HG02642 (cell line): ENCODE data around the gene KRI1.
"Not testable (repeated sequence)": the region's sequence is repeated elsewhere in the genome, so short reads cannot be mapped to it uniquely, and the experiment has no call there.

ENCODE experiments used
- ATAC-seq: cut with Tn5 transposase; IDR thresholded peaks from one replicate; pipeline ENCODE4 v1.9.1; 2021; ENCODE audit warnings: mild to moderate bottlenecking; ENCODE audit not compliant: unreplicated experiment, poor library complexity

Gene KRI1

DNA sequence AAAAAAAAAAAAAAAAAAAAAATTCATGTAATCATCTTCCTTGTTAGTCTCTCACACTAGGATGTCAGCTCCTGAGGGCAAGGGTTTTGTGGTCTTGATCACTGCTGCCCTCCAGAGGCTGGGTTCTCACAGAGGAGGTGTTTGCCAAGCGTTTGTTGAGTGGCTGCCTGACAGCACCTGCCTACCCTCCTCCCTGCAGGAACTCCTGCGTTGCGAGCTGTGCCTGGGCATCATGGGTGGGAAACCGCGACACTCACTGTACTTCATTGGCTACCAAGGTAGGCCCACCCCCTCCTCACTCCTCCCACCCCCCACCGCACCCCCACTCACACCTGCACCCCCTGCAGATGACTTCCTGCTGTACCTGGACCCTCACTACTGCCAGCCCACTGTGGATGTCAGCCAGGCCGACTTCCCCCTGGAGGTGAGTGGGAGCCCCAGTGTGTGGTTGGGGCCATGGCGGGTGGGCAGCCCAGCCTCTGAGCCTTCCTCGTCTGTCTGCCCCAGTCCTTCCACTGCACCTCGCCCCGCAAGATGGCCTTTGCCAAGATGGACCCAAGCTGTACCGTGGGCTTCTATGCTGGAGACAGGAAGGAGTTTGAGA, 14.0 kb downstream of the KRI1 start:
- no peak for ATAC-seq

GRCh38 chr19:10551006-10551405, 14.8 kb downstream of the KRI1 start:
- not testable (repeated sequence) for ATAC-seq

GRCh38 chr19:10550336-10550735, 15.5 kb downstream of the KRI1 start:
- ATAC-seq, result no peak

DNA sequence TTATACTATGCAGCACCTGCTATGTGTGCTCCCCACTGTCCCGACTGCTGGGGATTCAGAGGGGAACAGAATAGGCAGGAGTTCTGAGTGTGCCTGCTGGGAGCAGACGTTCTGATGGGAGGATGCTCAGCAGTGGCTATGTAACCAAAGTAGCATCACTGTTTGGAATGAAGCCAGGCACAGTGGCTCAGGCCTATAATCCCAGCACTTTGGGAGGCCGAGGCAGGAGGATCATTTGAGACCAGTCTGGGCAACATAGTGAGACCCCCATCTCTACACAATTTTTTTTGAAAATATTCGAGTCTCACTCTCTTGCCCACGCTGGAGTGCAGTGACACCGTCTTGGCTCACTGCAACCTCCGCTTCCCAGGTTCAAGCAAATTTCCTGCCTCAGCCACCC, 16.1 kb downstream of the KRI1 start:
- ATAC-seq, result no peak

GRCh38 chr19:10548746-10549276, 17.0 kb downstream of the KRI1 start:
- no peak for ATAC-seq

DNA sequence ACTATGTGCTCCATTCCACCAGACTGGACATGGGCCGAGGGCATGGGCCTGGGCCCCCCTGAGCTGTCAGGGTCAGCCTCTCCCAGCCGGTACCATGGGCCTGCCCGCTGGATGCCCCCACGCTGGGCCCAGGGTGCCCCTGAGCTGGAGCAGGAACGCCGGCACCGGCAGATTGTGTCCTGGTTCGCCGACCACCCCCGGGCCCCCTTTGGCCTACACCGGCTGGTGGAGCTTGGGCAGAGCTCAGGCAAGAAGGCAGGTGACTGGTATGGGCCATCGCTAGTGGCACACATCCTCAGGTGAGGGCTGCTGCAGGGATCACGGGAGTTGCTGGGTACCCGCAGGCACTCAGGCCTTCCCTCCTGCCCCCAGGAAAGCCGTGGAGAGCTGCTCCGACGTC, 19.0 kb downstream of the KRI1 start:
- ATAC-seq, result no peak

DNA sequence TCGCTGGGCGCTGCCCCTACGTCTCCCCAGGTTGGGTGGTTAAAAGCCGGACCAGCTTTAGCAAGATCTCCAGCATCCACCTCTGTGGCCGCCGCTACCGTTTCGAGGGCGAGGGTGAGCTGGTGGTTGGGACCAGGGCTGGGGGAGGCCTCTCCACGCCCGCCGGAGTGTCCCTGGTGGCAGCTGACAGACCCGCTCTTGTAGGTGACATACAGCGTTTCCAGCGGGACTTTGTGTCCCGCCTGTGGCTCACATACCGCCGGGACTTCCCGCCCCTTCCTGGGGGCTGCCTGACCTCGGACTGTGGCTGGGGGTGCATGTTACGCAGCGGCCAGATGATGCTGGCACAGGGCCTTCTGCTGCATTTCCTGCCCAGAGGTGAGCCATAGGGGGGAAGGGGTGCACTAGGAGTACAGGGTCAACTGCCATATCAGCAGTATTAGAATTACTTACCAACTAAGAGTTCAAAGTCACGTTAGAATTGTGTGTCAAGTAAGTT, 21.0 kb downstream of the KRI1 start:
- no peak for ATAC-seq

DNA sequence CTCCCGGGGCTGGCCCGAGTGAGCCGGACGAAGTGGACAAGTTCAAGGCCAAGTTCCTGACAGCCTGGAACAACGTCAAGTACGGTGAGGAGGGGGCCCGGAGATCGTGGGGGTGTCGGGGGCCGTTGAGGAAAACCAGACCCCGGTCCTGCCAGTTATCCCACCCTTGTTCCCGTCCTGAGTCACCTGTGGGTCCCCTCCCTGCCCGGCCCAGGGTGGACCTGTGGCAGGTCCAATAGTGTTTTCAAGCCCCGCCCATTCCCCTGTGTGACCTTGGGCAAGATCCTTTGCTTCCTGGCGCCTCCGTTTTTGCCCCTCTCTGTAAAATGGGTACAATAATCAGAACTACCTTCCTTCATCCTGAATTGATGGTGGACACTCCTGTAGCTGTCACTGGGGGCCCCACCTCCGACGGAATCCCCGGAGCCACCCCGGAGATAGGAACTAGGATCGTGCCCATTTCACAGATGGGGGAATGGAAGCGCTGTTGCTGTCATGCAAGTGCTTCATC, 21.5 kb downstream of the KRI1 start:
- peak; percentile 16 for ATAC-seq

GRCh38 chr19:10543420-10544241, 22.2 kb downstream of the KRI1 start, which contains the start of gene ATG4D:
Gene ATG4D, plus strand, starts transcription at chr19:10543904. Its CDS starts 187 bp downstream, at chr19:10544091.
- peak; percentile 81 for ATAC-seq

DNA sequence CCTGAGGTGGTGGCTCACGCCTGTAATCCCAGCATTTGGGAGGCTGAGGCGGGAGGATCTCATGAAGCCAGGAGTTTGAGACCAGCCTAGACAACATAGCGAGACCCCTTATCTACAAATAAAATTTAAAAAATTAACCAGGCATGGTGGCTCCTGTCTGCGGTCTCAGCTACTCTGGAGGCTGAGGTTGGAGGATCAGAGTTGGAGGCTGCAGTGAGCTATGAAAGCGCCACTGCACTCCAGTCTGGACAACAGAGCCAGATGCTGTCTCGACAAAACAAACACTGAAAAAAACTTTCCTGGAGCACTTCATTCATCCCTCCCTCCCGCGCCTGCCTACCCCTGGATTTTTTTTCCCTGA, 22.8 kb downstream of the KRI1 start:
- ATAC-seq, result no peak

DNA sequence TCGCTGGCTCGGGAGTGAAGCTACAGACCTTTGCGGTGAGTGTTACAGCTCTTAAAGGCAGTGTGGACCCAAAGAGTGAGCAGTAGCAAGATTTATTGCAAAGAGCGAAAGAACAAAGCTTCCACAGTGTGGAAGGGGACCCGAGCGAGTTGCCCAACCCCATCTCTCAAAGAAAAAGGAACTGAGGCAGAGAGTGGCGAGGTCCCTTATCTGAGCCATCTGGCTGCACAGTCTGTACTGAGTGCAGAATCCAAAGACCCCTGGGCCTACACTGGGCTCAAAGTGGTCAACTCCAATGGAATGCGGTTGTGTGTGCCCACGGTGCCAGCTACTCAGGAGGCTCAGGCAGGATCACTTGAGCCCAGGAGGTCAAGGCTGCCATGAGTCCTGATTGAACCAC, 26.8 kb downstream of the KRI1 start:
- not testable (repeated sequence) for ATAC-seq

GRCh38 chr19:10538204-10538983, 27.4 kb downstream of the KRI1 start:
- no peak for ATAC-seq

DNA sequence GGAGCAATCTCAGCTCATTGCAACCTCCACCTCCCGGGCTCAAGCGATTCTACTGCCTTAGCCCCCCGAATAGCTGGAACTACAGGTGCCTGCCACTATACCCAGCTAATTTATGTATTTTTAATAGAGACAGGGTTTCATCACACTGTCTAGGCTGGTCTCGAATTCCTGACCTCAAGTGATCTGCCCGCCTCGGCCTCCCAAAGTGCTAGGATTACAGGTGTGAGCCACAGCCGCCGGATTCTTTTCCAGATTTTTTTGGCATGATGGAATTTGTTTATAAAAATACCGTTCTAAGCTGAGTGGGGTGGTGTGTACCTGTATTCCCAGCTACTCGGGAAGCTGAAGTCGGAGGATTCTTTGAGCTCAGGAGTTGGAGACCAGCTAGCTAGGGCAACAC, 28.1 kb downstream of the KRI1 start:
- no peak for ATAC-seq

DNA sequence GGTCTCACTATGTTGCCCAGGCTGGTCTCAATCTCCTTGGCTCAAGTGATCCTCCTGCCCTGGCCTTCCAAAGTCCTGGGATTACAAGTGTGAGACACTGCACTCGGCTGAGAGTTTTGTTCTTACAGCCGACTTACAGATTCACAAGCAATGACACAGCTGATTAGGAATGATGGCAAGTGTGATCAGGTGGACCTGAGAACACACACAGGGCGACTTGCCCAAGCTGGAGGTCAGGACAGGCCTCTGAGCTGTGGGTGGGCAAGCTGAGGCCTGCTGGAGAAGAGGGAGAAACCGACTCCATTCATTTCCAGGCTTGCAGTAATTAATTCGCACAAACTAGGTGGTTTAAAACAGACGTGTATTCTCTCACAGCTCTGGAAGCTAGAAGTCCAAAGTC, 30.2 kb downstream of the KRI1 start:
- no peak for ATAC-seq

GRCh38 chr19:10533646-10534386, 32.0 kb downstream of the KRI1 start:
- no peak for ATAC-seq

DNA sequence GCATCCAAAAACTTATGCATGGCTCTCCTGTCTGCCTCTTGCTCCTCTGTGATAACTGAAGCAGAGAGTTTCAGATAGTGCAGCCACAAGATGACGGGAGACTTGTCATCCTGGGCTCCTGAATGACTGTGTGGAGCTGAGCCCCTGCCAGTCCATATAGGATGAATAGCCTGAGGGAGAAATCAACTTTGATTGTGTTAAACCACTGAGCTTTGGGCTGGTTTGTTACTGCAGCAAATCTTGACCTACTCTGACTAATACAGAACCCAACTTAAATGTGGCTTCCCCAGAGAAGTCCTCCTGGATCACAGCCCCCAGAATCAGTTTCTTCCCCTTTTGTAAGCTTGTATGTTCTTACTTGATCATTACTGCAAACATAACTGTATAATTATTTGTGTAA, 33.4 kb downstream of the KRI1 start:
- no peak for ATAC-seq

DNA sequence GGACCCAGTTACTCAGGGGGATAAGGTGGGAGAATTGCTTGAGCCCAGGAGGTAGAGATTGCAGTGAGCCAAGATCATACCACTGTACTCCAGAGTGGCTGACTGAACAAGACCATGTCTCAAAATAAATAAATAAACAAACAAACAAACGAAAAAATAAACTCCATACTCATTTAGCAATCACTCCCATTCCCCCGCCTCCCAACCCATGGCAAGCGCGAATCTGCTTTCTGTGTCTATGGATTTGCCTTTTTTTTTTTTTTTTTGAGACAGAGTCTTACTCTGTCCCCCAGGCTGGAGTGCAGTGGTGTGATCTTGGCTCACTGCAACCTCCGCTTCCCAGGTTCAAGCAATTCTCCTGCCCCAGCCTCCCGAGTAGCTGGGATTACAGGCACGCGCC, 38.9 kb downstream of the KRI1 start:
- not testable (repeated sequence) for ATAC-seq

DNA sequence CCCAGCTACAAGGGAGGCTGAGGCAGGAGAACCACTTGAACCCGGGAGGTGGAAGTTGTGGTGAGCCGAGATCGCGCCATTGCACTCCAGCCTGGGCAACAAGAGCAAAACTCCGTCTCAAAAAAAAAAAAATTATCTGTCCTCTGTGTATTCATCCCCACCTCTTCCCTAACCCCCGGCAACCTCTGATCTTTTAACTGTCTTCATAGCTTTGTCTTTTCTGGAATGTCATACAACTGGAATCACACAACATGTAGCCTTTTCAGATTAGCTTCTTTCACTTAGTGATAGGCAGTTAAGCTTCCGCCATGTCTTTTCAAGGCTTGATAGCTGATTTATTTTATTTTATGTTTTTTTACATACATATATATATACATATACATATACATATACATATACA, 40.2 kb downstream of the KRI1 start:
- no peak for ATAC-seq

- no peak for ATAC-seq
Measured at GRCh38 chr19:10523135-10523636, 42.6 kb downstream of the KRI1 start.
